ENCODE results near the gene SLC17A3.

DNA sequence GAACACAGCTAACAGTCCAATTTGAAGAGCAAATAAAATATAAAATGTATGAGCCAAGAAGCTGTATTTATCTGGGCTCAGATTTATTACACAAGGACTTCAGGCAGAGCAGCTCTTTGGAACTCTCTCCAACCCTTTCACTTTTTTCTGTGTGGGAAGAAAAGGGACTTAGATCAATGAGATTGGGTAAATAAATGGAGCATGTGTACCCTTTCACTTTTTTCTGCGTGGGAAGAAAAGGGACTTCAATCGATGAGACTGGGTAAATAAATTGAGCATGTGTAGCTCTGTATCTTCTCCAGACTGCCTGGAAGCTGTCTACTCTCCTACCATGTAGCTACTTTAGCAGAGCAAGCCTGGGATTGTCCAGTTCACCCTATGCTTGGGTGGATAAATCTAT lies 10.7 kb downstream of the SLC17A3 start:
- TF ChIP-seq, protein P1, sequence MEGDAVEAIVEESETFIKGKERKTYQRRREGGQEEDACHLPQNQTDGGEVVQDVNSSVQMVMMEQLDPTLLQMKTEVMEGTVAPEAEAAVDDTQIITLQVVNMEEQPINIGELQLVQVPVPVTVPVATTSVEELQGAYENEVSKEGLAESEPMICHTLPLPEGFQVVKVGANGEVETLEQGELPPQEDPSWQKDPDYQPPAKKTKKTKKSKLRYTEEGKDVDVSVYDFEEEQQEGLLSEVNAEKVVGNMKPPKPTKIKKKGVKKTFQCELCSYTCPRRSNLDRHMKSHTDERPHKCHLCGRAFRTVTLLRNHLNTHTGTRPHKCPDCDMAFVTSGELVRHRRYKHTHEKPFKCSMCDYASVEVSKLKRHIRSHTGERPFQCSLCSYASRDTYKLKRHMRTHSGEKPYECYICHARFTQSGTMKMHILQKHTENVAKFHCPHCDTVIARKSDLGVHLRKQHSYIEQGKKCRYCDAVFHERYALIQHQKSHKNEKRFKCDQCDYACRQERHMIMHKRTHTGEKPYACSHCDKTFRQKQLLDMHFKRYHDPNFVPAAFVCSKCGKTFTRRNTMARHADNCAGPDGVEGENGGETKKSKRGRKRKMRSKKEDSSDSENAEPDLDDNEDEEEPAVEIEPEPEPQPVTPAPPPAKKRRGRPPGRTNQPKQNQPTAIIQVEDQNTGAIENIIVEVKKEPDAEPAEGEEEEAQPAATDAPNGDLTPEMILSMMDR (IDR thresholded peaks at IDR 0.05), result no peak
- TF ChIP-seq POLR2AphosphoS5 (IDR thresholded peaks at IDR 0.05; ENCODE audit: low read depth, low read length), result no peak
- TF ChIP-seq, protein P2, sequence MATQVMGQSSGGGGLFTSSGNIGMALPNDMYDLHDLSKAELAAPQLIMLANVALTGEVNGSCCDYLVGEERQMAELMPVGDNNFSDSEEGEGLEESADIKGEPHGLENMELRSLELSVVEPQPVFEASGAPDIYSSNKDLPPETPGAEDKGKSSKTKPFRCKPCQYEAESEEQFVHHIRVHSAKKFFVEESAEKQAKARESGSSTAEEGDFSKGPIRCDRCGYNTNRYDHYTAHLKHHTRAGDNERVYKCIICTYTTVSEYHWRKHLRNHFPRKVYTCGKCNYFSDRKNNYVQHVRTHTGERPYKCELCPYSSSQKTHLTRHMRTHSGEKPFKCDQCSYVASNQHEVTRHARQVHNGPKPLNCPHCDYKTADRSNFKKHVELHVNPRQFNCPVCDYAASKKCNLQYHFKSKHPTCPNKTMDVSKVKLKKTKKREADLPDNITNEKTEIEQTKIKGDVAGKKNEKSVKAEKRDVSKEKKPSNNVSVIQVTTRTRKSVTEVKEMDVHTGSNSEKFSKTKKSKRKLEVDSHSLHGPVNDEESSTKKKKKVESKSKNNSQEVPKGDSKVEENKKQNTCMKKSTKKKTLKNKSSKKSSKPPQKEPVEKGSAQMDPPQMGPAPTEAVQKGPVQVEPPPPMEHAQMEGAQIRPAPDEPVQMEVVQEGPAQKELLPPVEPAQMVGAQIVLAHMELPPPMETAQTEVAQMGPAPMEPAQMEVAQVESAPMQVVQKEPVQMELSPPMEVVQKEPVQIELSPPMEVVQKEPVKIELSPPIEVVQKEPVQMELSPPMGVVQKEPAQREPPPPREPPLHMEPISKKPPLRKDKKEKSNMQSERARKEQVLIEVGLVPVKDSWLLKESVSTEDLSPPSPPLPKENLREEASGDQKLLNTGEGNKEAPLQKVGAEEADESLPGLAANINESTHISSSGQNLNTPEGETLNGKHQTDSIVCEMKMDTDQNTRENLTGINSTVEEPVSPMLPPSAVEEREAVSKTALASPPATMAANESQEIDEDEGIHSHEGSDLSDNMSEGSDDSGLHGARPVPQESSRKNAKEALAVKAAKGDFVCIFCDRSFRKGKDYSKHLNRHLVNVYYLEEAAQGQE (IDR thresholded peaks at IDR 0.05; ENCODE audit: insufficient read depth in 1 of 2, low read depth in 2 of 2, low read length in 1 of 2), result no peak
